Liver (tissue), 9 donors: ENCODE results near the gene LRRC27. TPM values are rescaled to one million over a fixed set of nuclear protein-coding genes. Genes with fewer than 3 reads are reported as not detected.

ENCODE experiments used
- DNase-seq: peaks from one replicate; pipeline ENCODE4 v3.0.0-alpha.2; 2017; ENCODE audit warnings: low spot score
- H3K27ac ChIP-seq, 2 donors: one replicate each; pipeline ENCODE4 v1.7.0; 2013; ENCODE audit warnings: inconsistent platforms in 2 of 2, low read length in 2 of 2, control low read depth in 1 of 2, low read depth in 1 of 2, mild to moderate bottlenecking in 1 of 2
- H3K27me3 ChIP-seq, 4 donors: one replicate each; pipeline versions ENCODE4 v1.6.1 to v1.7.0; 2013; ENCODE audit warnings: low read length in 3 of 4, inconsistent platforms in 1 of 4, mild to moderate bottlenecking in 1 of 4, moderate library complexity in 1 of 4; ENCODE audit not compliant: control insufficient read depth in 4 of 4, insufficient read depth in 4 of 4
- H3K36me3 ChIP-seq, 4 donors: one replicate each; pipeline versions ENCODE4 v1.6.1 to v1.7.0; 2013; ENCODE audit warnings: low read length in 3 of 4, mild to moderate bottlenecking in 3 of 4, low read depth in 1 of 4, moderate library complexity in 1 of 4; ENCODE audit not compliant: control insufficient read depth in 4 of 4, insufficient read depth in 3 of 4
- H3K4me1 ChIP-seq, 4 donors: one replicate each; pipeline versions ENCODE4 v1.6.1 to v1.7.0; 2013; ENCODE audit warnings: low read length in 3 of 4, mild to moderate bottlenecking in 3 of 4, moderate library complexity in 1 of 4; ENCODE audit not compliant: control insufficient read depth in 4 of 4, insufficient read depth in 4 of 4
- H3K4me3 ChIP-seq, 3 donors: one replicate each; pipeline versions ENCODE4 v1.6.1 to v1.7.0; 2013; ENCODE audit warnings: low read length in 3 of 3, control low read depth in 1 of 3, low read depth in 1 of 3, mild to moderate bottlenecking in 1 of 3
- H3K9ac ChIP-seq, 2 donors: one replicate each; pipeline ENCODE4 v1.7.0; 2013; ENCODE audit warnings: low read length in 2 of 2, mild to moderate bottlenecking in 2 of 2, moderate library complexity in 2 of 2, control low read depth in 1 of 2, low read depth in 1 of 2
- H3K9me3 ChIP-seq, 4 donors: one replicate each; pipeline versions ENCODE4 v1.6.1 to v1.7.0; 2013; ENCODE audit warnings: low read length in 3 of 4; ENCODE audit not compliant: control insufficient read depth in 4 of 4
- EGR1 ChIP-seq, 2 donors: IDR thresholded peaks; 2 replicates each; pipeline ENCODE4 v1.6.1; 2016 to 2018; ENCODE audit warnings: antibody characterized with exemption in 2 of 2, low read depth in 2 of 2
- FOXA1 ChIP-seq: IDR thresholded peaks from 2 replicates; pipeline ENCODE4 v1.6.1; 2016; ENCODE audit warnings: antibody characterized with exemption
- FOXA2 ChIP-seq: IDR thresholded peaks from 2 replicates; pipeline ENCODE4 v1.6.1; 2016; ENCODE audit warnings: antibody characterized with exemption
- GABPA ChIP-seq, 2 donors: IDR thresholded peaks in 1 of 2; conservative IDR thresholded peaks in 1 of 2; 2 replicates each; pipeline ENCODE4 v1.6.1; 2016; ENCODE audit warnings: antibody characterized with exemption in 2 of 2, mild to moderate bottlenecking in 1 of 2, moderate library complexity in 1 of 2
- HNF4A ChIP-seq, 2 donors: conservative IDR thresholded peaks; 2 replicates each; pipeline ENCODE4 v1.6.1; 2016; ENCODE audit warnings: antibody characterized with exemption in 2 of 2, mild to moderate bottlenecking in 2 of 2
- HNF4G ChIP-seq: IDR thresholded peaks from 2 replicates; pipeline ENCODE4 v1.6.1; 2016; ENCODE audit warnings: antibody characterized with exemption
- JUND ChIP-seq, 2 donors: IDR thresholded peaks; 2 replicates each; pipeline ENCODE4 v1.6.1; 2016; ENCODE audit warnings: antibody characterized with exemption in 2 of 2
- NR2F2 ChIP-seq: IDR thresholded peaks from 2 replicates; pipeline ENCODE4 v1.6.1; 2016; ENCODE audit warnings: antibody characterized with exemption
- RAD21 ChIP-seq, 2 donors: IDR thresholded peaks; 2 replicates each; pipeline ENCODE4 v1.6.1; 2016; ENCODE audit warnings: antibody characterized with exemption in 2 of 2, mild to moderate bottlenecking in 2 of 2
- RXRA ChIP-seq, 2 donors: IDR thresholded peaks; 2 replicates each; pipeline ENCODE4 v1.6.1; 2017 to 2018; ENCODE audit warnings: antibody characterized with exemption in 2 of 2, mild to moderate bottlenecking in 1 of 2
- SP1 ChIP-seq: IDR thresholded peaks from 2 replicates; pipeline ENCODE4 v1.6.1; 2018; ENCODE audit warnings: antibody characterized with exemption, mild to moderate bottlenecking
- TAF1 ChIP-seq: conservative IDR thresholded peaks from 2 replicates; pipeline ENCODE4 v1.6.1; 2016; ENCODE audit warnings: antibody characterized with exemption, mild to moderate bottlenecking
- YY1 ChIP-seq: IDR thresholded peaks from 2 replicates; pipeline ENCODE4 v1.6.1; 2016; ENCODE audit warnings: antibody characterized with exemption, mild to moderate bottlenecking
- WGBS: extraction: QIAGEN DNeasy Blood & Tissue Kit; methylation state at CpG from one replicate; pipeline ENCODE4 v1.1.7; 2013; 5-methylcytosine and 5-hydroxymethylcytosine counted together
- polyA plus RNA-seq, 2 donors: library from polyadenylated mRNA; stranded (reverse) in 1 of 2; unstranded in 1 of 2; fragments of 200-250 nt in 1 of 2; fragments of >200 nt in 1 of 2; fragmentation: Nextera tagmentation in 1 of 2; extraction: Ambion mirVana in 1 of 2; gene quantifications; one replicate each; pipeline versions ENCODE4 v1.2.1 to v1.2.3, GENCODE V29; 2013 to 2015
- total RNA-seq, 2 donors: library from RNA; depleted of rRNA; stranded (reverse); fragments of >200 nt; gene quantifications; one replicate each; pipeline ENCODE4 v1.2.3, GENCODE V29; 2014
- TF ChIP-seq, protein P1 (sequence below): IDR thresholded peaks from 2 replicates; pipeline ENCODE4 v1.6.1; 2016; ENCODE audit warnings: antibody characterized with exemption, mild to moderate bottlenecking
- TF ChIP-seq, protein P2 (sequence below): IDR thresholded peaks from 2 replicates; pipeline ENCODE4 v1.6.1; 2016; ENCODE audit warnings: antibody characterized with exemption
- TF ChIP-seq, protein P3 (sequence below): fragments of 150-350 bp; IDR thresholded peaks from 2 replicates; pipeline ENCODE4 v1.5.1; 2017; ENCODE audit warnings: improper control_type of control experiment, low read depth, low read length; ENCODE audit not compliant: missing input control
- TF ChIP-seq, protein P4 (sequence below): IDR thresholded peaks from 2 replicates; pipeline ENCODE4 v1.6.1; 2016; ENCODE audit warnings: antibody characterized with exemption
- TF ChIP-seq, protein P5 (sequence below): IDR thresholded peaks from 2 replicates; pipeline ENCODE4 v1.6.1; 2016; ENCODE audit warnings: antibody characterized with exemption
- donor health status: healthy.
- donor health status: healthy.
- donor health status: healthy.
- donor health status: healthy.
- donor health status: healthy.

Gene LRRC27
- total and polyA plus RNA-seq, 4 donors, result 1.8 to 2.8 (median 2.6) TPM

DNA sequence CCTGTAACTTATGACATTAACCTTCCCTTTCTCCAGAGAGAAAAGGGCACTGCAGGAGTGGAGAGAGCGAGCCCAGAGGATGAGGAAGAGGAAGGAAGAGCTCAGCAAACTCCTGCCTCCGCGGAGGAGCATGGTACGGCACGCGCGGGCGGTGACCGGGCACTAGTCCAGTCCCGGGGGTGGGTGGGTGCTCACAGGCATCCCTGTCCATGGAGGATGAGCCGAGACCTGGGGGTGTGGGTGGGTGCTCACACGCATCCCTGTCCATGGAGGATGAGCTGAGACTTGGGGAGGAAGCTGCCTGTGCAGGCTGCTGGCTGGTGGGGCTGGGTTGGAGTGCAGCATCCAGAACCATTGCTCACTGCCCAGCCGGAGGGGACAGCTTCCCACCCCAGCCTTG is 23.8 kb downstream of the LRRC27 start:
- no peaks in the 10 kb centered on the region for H3K27me3 ChIP-seq
- no peak for DNase-seq
- H3K4me1 ChIP-seq, result no peaks in the 10 kb centered on the region
- H3K9ac ChIP-seq, result no peak overlapping the region
- no peak overlapping the region for H3K27ac ChIP-seq
- H3K9me3 ChIP-seq, result no peaks in the 10 kb centered on the region
- TF ChIP-seq FOXA1, result no peak
- no peak for TF ChIP-seq HNF4G
- TF ChIP-seq SP1, result no peak
- no peak for TF ChIP-seq NR2F2
- TF ChIP-seq, protein P1, sequence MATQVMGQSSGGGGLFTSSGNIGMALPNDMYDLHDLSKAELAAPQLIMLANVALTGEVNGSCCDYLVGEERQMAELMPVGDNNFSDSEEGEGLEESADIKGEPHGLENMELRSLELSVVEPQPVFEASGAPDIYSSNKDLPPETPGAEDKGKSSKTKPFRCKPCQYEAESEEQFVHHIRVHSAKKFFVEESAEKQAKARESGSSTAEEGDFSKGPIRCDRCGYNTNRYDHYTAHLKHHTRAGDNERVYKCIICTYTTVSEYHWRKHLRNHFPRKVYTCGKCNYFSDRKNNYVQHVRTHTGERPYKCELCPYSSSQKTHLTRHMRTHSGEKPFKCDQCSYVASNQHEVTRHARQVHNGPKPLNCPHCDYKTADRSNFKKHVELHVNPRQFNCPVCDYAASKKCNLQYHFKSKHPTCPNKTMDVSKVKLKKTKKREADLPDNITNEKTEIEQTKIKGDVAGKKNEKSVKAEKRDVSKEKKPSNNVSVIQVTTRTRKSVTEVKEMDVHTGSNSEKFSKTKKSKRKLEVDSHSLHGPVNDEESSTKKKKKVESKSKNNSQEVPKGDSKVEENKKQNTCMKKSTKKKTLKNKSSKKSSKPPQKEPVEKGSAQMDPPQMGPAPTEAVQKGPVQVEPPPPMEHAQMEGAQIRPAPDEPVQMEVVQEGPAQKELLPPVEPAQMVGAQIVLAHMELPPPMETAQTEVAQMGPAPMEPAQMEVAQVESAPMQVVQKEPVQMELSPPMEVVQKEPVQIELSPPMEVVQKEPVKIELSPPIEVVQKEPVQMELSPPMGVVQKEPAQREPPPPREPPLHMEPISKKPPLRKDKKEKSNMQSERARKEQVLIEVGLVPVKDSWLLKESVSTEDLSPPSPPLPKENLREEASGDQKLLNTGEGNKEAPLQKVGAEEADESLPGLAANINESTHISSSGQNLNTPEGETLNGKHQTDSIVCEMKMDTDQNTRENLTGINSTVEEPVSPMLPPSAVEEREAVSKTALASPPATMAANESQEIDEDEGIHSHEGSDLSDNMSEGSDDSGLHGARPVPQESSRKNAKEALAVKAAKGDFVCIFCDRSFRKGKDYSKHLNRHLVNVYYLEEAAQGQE, result no peak
- no peak for TF ChIP-seq EGR1 (IDR thresholded peaks at IDR 0.05; ENCODE audit: low read depth in 2 of 2)
- TF ChIP-seq, protein P2, sequence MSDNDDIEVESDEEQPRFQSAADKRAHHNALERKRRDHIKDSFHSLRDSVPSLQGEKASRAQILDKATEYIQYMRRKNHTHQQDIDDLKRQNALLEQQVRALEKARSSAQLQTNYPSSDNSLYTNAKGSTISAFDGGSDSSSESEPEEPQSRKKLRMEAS, result no peak
- no peak for TF ChIP-seq FOXA2
- TF ChIP-seq TAF1, result no peak
- peaks cover 0 to 3% (median 0%) of the 10 kb centered on the region in 4 donors for H3K36me3 ChIP-seq
- WGBS, result 91% methylated on average over 13 of the region's 13 CpGs
- H3K4me3 ChIP-seq, result no peak overlapping the region

DNA sequence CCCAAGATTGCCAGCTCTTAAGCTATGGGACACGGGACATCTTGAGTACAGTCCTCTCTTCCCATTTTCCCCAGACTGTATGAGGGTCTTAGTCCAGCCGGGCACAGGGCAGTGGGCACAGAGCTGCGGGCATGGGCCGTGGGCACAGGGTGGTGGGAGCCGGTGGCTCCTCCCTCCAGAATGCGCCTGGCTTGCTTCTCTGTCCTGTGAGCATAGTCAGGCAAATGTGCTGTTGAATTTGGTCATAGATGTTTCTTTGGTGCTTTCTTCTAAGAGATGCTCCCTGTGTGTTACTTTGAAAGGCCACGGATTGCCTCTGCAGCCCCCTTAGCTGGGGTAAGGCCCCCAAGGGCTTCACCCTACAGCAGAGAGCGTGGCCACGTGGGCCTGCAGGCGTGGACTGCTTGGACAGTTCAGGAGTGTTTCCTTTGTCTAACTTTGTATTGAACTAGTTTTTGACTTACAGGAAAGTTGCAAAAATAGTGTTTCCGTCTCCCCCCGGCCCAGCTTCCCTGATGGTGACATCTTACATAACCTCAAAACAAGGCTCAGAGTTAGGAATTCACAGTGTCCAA is 24.7 kb downstream of the LRRC27 start:
- Histone ChIP-seq H3K4me3 (no peak overlapping the region), H3K9me3 (no peaks in the 10 kb centered on the region), H3K4me1 (no peaks in the 10 kb centered on the region), H3K27ac (no peak overlapping the region), H3K27me3 (no peaks in the 10 kb centered on the region), H3K36me3 (peaks cover 0 to 3% (median 0%) of the 10 kb centered on the region in 4 donors), H3K9ac (no peak overlapping the region)
- TF ChIP-seq JUND (IDR thresholded peaks at IDR 0.05) (no peak), EGR1 (IDR thresholded peaks at IDR 0.05; ENCODE audit: low read depth in 2 of 2) (no peak), FOXA1 (no peak), YY1 (no peak), HNF4A (conservative IDR thresholded peaks at IDR 0.05) (no peak), SP1 (no peak), TAF1 (no peak), NR2F2 (no peak), HNF4G (no peak), RXRA (IDR thresholded peaks at IDR 0.05) (no peak), FOXA2 (no peak), RAD21 (IDR thresholded peaks at IDR 0.05) (no peak), GABPA (IDR thresholded peaks at IDR 0.05 in 1 of 2, conservative IDR thresholded peaks at IDR 0.05 in 1 of 2) (no peak)
- TF ChIP-seq, protein P3, sequence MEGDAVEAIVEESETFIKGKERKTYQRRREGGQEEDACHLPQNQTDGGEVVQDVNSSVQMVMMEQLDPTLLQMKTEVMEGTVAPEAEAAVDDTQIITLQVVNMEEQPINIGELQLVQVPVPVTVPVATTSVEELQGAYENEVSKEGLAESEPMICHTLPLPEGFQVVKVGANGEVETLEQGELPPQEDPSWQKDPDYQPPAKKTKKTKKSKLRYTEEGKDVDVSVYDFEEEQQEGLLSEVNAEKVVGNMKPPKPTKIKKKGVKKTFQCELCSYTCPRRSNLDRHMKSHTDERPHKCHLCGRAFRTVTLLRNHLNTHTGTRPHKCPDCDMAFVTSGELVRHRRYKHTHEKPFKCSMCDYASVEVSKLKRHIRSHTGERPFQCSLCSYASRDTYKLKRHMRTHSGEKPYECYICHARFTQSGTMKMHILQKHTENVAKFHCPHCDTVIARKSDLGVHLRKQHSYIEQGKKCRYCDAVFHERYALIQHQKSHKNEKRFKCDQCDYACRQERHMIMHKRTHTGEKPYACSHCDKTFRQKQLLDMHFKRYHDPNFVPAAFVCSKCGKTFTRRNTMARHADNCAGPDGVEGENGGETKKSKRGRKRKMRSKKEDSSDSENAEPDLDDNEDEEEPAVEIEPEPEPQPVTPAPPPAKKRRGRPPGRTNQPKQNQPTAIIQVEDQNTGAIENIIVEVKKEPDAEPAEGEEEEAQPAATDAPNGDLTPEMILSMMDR, result no peak
- TF ChIP-seq, protein P4, sequence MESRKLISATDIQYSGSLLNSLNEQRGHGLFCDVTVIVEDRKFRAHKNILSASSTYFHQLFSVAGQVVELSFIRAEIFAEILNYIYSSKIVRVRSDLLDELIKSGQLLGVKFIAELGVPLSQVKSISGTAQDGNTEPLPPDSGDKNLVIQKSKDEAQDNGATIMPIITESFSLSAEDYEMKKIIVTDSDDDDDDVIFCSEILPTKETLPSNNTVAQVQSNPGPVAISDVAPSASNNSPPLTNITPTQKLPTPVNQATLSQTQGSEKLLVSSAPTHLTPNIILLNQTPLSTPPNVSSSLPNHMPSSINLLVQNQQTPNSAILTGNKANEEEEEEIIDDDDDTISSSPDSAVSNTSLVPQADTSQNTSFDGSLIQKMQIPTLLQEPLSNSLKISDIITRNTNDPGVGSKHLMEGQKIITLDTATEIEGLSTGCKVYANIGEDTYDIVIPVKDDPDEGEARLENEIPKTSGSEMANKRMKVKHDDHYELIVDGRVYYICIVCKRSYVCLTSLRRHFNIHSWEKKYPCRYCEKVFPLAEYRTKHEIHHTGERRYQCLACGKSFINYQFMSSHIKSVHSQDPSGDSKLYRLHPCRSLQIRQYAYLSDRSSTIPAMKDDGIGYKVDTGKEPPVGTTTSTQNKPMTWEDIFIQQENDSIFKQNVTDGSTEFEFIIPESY, result no peak
- TF ChIP-seq, protein P2, result no peak
- TF ChIP-seq, protein P5, sequence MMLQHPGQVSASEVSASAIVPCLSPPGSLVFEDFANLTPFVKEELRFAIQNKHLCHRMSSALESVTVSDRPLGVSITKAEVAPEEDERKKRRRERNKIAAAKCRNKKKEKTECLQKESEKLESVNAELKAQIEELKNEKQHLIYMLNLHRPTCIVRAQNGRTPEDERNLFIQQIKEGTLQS, result no peak
- TF ChIP-seq, protein P1, result no peak
- WGBS, result 94% methylated on average over 12 of the region's 12 CpGs
- no peak for DNase-seq
